Neural cell (in vitro differentiated cells): Measurements from ENCODE around the gene NLRC5. TPM values are rescaled to one million over a fixed set of nuclear protein-coding genes. Genes with fewer than 3 reads are reported as not detected.

ENCODE experiments used
- H2AFZ ChIP-seq: fragments of 200-600, 300-800 bp; sonication (generic), shearing (Covaris generic); 2 replicates; pipeline ENCODE4 v1.6.0; 2014; ENCODE audit warnings: low read depth, mild to moderate bottlenecking, antibody characterized with exemption, low read length, moderate library complexity
- H3F3A ChIP-seq: fragments of 200-600 bp; shearing (Covaris generic); 2 replicates; pipeline ENCODE4 v1.6.1; 2016; ENCODE audit warnings: mild to moderate bottlenecking, moderate library complexity, mixed read lengths, antibody characterized with exemption, low read length; ENCODE audit not compliant: insufficient read depth, poor library complexity, severe bottlenecking
- H3K27ac ChIP-seq: fragments of 200-600, 300-800 bp; sonication (generic), shearing (Covaris generic); 2 replicates; pipeline ENCODE4 v1.5.1; 2014; ENCODE audit warnings: mild to moderate bottlenecking, low read length, moderate library complexity
- H3K27me3 ChIP-seq: fragments of 300-800, 200-600 bp; sonication (generic), shearing (Covaris generic); 2 replicates; pipeline ENCODE4 v1.6.0; 2014; ENCODE audit warnings: mild to moderate bottlenecking, low read depth, low read length, moderate library complexity; ENCODE audit not compliant: insufficient read depth
- H3K36me3 ChIP-seq: fragments of 300-800, 200-600 bp; sonication (generic), shearing (Covaris generic); 2 replicates; pipeline ENCODE4 v1.5.1; 2014; ENCODE audit warnings: mild to moderate bottlenecking, antibody characterized with exemption, low read length, moderate library complexity; ENCODE audit not compliant: insufficient read depth
- H3K4me2 ChIP-seq: fragments of 300-800, 200-600 bp; sonication (generic), shearing (Covaris generic); 2 replicates; pipeline ENCODE4 v1.6.0; 2014; ENCODE audit warnings: mild to moderate bottlenecking, low read length
- H3K4me3 ChIP-seq: fragments of 300-800, 200-600 bp; sonication (generic), shearing (Covaris generic); 2 replicates; pipeline ENCODE4 v1.5.1; 2014; ENCODE audit warnings: mild to moderate bottlenecking, low read length, moderate library complexity
- H3K79me2 ChIP-seq: fragments of 200-600 bp; shearing (Covaris generic); replicated peaks from 2 replicates; pipeline ENCODE4 v1.6.0; 2014; ENCODE audit warnings: mild to moderate bottlenecking, low read length, moderate library complexity; ENCODE audit not compliant: insufficient read depth
- H3K9ac ChIP-seq: fragments of 300-800, 200-600 bp; sonication (generic), shearing (Covaris generic); 2 replicates; pipeline ENCODE4 v1.6.1; 2016; ENCODE audit warnings: mild to moderate bottlenecking, low read length, mixed read lengths
- H3K9me2 ChIP-seq: fragments of 200-600 bp; shearing (Covaris generic); 2 replicates; pipeline ENCODE4 v1.6.1; 2016; ENCODE audit warnings: mild to moderate bottlenecking, low read length, mixed read lengths; ENCODE audit not compliant: insufficient read depth
- H3K9me3 ChIP-seq: fragments of 200-600, 300-800 bp; sonication (generic), shearing (Covaris generic); 2 replicates; pipeline ENCODE4 v1.6.1; 2016; ENCODE audit warnings: mild to moderate bottlenecking, mixed run types, low read length, moderate library complexity, mixed read lengths
- H4K20me1 ChIP-seq: fragments of 200-600 bp; shearing (Covaris generic); 2 replicates; pipeline ENCODE4 v1.6.1; 2016; ENCODE audit warnings: mild to moderate bottlenecking, mixed run types; ENCODE audit not compliant: insufficient read depth
- CTCF ChIP-seq: fragments of 450-650 bp; IDR thresholded peaks from 2 replicates; pipeline ENCODE4 v1.5.1; 2014; ENCODE audit warnings: antibody characterized with exemption, mild to moderate bottlenecking, moderate library complexity; ENCODE audit not compliant: poor library complexity, severe bottlenecking
- EP300 ChIP-seq: fragments of 450-650 bp; conservative IDR thresholded peaks from 2 replicates; pipeline ENCODE4 v1.6.1; 2014; ENCODE audit warnings: antibody characterized with exemption, mild to moderate bottlenecking, moderate library complexity; ENCODE audit not compliant: poor library complexity, severe bottlenecking
- EZH2 ChIP-seq: fragments of 200-600, 300-800 bp; shearing (Covaris generic), sonication (generic); IDR thresholded peaks from 2 replicates; pipeline ENCODE4 v1.6.1; 2014; ENCODE audit warnings: antibody characterized with exemption, low read length, borderline replicate concordance, mild to moderate bottlenecking; ENCODE audit not compliant: insufficient read depth, poor library complexity, severe bottlenecking
- MXI1 ChIP-seq: fragments of 450-650 bp; conservative IDR thresholded peaks from 2 replicates; pipeline ENCODE4 v1.6.1; 2014; ENCODE audit warnings: antibody characterized with exemption, mild to moderate bottlenecking; ENCODE audit not compliant: poor library complexity, severe bottlenecking
- POLR2AphosphoS5 ChIP-seq: IDR thresholded peaks from 2 replicates; pipeline ENCODE4 v1.6.1; 2012
- RAD21 ChIP-seq: fragments of 450-650 bp; conservative IDR thresholded peaks from 2 replicates; pipeline ENCODE4 v1.6.1; 2014; ENCODE audit warnings: antibody characterized with exemption, mild to moderate bottlenecking, moderate library complexity
- REST ChIP-seq: IDR thresholded peaks from 2 replicates; pipeline ENCODE4 v1.6.1; 2012; ENCODE audit warnings: borderline replicate concordance
- SMC3 ChIP-seq: fragments of 450-650 bp; conservative IDR thresholded peaks from 2 replicates; pipeline ENCODE4 v1.6.1; 2014; ENCODE audit warnings: antibody characterized with exemption, mild to moderate bottlenecking, moderate library complexity; ENCODE audit not compliant: poor library complexity
- TAF1 ChIP-seq: IDR thresholded peaks from 2 replicates; pipeline ENCODE4 v1.6.1; 2012; ENCODE audit warnings: low read depth
- polyA plus RNA-seq: library from polyadenylated mRNA; depleted of rRNA; stranded (reverse); fragments of >200 nt; gene quantifications from 2 replicates; pipeline ENCODE4 v1.2.3, GENCODE V29; 2014

NLRC5 gene
- polyA plus RNA-seq, 1 donor from 2014 or later, result not detected

GRCh38 chr16:57051696-57052228 lies 62.4 kb downstream of the NLRC5 start:
- H3K9me2 ChIP-seq, result no peaks in the 10 kb centered on the region
- H3K27me3 ChIP-seq, result no peaks in the 10 kb centered on the region
- no peak overlapping the region for H3K4me2 ChIP-seq
- H3K79me2 ChIP-seq, result no peaks in the 10 kb centered on the region
- H3F3A ChIP-seq, result no peaks in the 10 kb centered on the region
- no peak overlapping the region for H3K9ac ChIP-seq
- H3K4me3 ChIP-seq, result no peak overlapping the region
- H3K9me3 ChIP-seq, result no peaks in the 10 kb centered on the region
- H4K20me1 ChIP-seq, result no peaks in the 10 kb centered on the region
- H3K36me3 ChIP-seq, result no peaks in the 10 kb centered on the region
- no peak overlapping the region for H3K27ac ChIP-seq
- no peak for TF ChIP-seq EZH2
- TF ChIP-seq SMC3, result no peak
- TF ChIP-seq TAF1, result no peak
- TF ChIP-seq RAD21, result no peak
- TF ChIP-seq EP300, result no peak
- TF ChIP-seq MXI1, result no peak
- TF ChIP-seq REST, result no peak
- no peak for TF ChIP-seq POLR2AphosphoS5
- TF ChIP-seq CTCF, result no peak
- H2AFZ ChIP-seq, result no peak overlapping the region

GRCh38 chr16:57053206-57053605 lies 63.8 kb downstream of the NLRC5 start:
- Histone ChIP-seq H2AFZ (no peak overlapping the region), H3K9ac (no peak overlapping the region), H3K4me2 (no peak overlapping the region), H3K9me3 (no peaks in the 10 kb centered on the region), H4K20me1 (no peaks in the 10 kb centered on the region), H3F3A (no peaks in the 10 kb centered on the region), H3K4me3 (no peak overlapping the region), H3K27me3 (no peaks in the 10 kb centered on the region), H3K9me2 (no peaks in the 10 kb centered on the region), H3K27ac (no peak overlapping the region), H3K36me3 (no peaks in the 10 kb centered on the region), H3K79me2 (no peaks in the 10 kb centered on the region)
- TF ChIP-seq RAD21, result no peak
- no peak for TF ChIP-seq REST
- TF ChIP-seq SMC3, result no peak
- no peak for TF ChIP-seq EP300
- TF ChIP-seq POLR2AphosphoS5, result no peak
- no peak for TF ChIP-seq EZH2
- TF ChIP-seq TAF1, result no peak
- no peak for TF ChIP-seq CTCF
- TF ChIP-seq MXI1, result no peak
